ENCODE results near the gene NXPH1. TPM values are rescaled to one million over a fixed set of nuclear protein-coding genes. Genes with fewer than 3 reads are reported as not detected.

NXPH1 gene
- total RNA-seq, 1 donor from 2014 or later = not detected

- Histone ChIP-seq H3K4me3 (no peak overlapping the region), H3K9me3 (ENCODE audit: low read depth) (no peaks in the 10 kb centered on the region), H3K4me2 (no peak overlapping the region), H2AFZ (replicated peaks) (no peak overlapping the region), H3K79me2 (ENCODE audit: low read depth) (no peaks in the 10 kb centered on the region), H3F3A (ENCODE audit: low read depth) (no peaks in the 10 kb centered on the region), H3K27me3 (no peaks in the 10 kb centered on the region), H4K20me1 (ENCODE audit: low read depth) (no peaks in the 10 kb centered on the region), H3K36me3 (no peaks in the 10 kb centered on the region), H3K27ac (no peak overlapping the region), H3K4me1 (peaks cover 10% of the 10 kb centered on the region), H3K9ac (no peak overlapping the region)
- H3K27me3 Mint-ChIP-seq (ENCODE audit: insufficient read depth, low read depth) = no peaks in the 10 kb centered on the region
- no peak overlapping the region for H3K27ac Mint-ChIP-seq
- no peaks in the 10 kb centered on the region for H3K9me3 Mint-ChIP-seq
- H3K4me1 Mint-ChIP-seq = no peaks in the 10 kb centered on the region
- no peak overlapping the region for H3K4me3 Mint-ChIP-seq
- H3K36me3 Mint-ChIP-seq = no peaks in the 10 kb centered on the region
- DNase-seq (ENCODE audit: low spot score) = no peak
- no peak for TF ChIP-seq EZH2 (IDR thresholded peaks at IDR 0.05)
- no peak for TF ChIP-seq EZH2phosphoT487 (IDR thresholded peaks at IDR 0.05)
- TF ChIP-seq CTCF (IDR thresholded peaks at IDR 0.05) = no peak
Measured at GRCh38 chr7:8637322-8637721, 203.9 kb downstream of the NXPH1 start.

GRCh38 chr7:8638076-8638475 lies 204.7 kb downstream of the NXPH1 start:
- H3K4me1 Mint-ChIP-seq = no peaks in the 10 kb centered on the region
- no peak overlapping the region for H3K4me3 ChIP-seq
- no peak for DNase-seq (ENCODE audit: low spot score)
- no peak for TF ChIP-seq CTCF (IDR thresholded peaks at IDR 0.05)
- TF ChIP-seq EZH2phosphoT487 (IDR thresholded peaks at IDR 0.05) = no peak
- no peak for TF ChIP-seq EZH2 (IDR thresholded peaks at IDR 0.05)
- H3K36me3 Mint-ChIP-seq = no peaks in the 10 kb centered on the region
- H3K27me3 ChIP-seq = no peaks in the 10 kb centered on the region
- no peaks in the 10 kb centered on the region for H3K36me3 ChIP-seq
- H3K4me1 ChIP-seq = peaks cover 10% of the 10 kb centered on the region
- H3K4me2 ChIP-seq = no peak overlapping the region
- H4K20me1 ChIP-seq (ENCODE audit: low read depth) = no peaks in the 10 kb centered on the region
- no peak overlapping the region for H3K4me3 Mint-ChIP-seq
- no peaks in the 10 kb centered on the region for H3K9me3 Mint-ChIP-seq
- H3F3A ChIP-seq (ENCODE audit: low read depth) = no peaks in the 10 kb centered on the region
- no peaks in the 10 kb centered on the region for H3K79me2 ChIP-seq (ENCODE audit: low read depth)
- no peak overlapping the region for H3K27ac ChIP-seq
- H2AFZ ChIP-seq (replicated peaks) = no peak overlapping the region
- no peak overlapping the region for H3K9ac ChIP-seq
- H3K27me3 Mint-ChIP-seq (ENCODE audit: insufficient read depth, low read depth) = no peaks in the 10 kb centered on the region
- H3K9me3 ChIP-seq (ENCODE audit: low read depth) = no peaks in the 10 kb centered on the region
- H3K27ac Mint-ChIP-seq = no peak overlapping the region

- no peak overlapping the region for H3K4me3 Mint-ChIP-seq
- H3F3A ChIP-seq (ENCODE audit: low read depth) = peaks cover 5% of the 10 kb centered on the region
- H3K27me3 Mint-ChIP-seq (ENCODE audit: insufficient read depth, low read depth) = no peaks in the 10 kb centered on the region
- H3K4me2 ChIP-seq = no peak overlapping the region
- H3K9ac ChIP-seq = no peak overlapping the region
- no peaks in the 10 kb centered on the region for H3K36me3 Mint-ChIP-seq
- H3K9me3 Mint-ChIP-seq = no peaks in the 10 kb centered on the region
- H3K4me1 ChIP-seq = peaks cover 10% of the 10 kb centered on the region
- no peaks in the 10 kb centered on the region for H3K4me1 Mint-ChIP-seq
- TF ChIP-seq EZH2 (IDR thresholded peaks at IDR 0.05) (no peak), CTCF (IDR thresholded peaks at IDR 0.05) (no peak), EZH2phosphoT487 (IDR thresholded peaks at IDR 0.05) (no peak)
- no peak for DNase-seq (ENCODE audit: low spot score)
- no peaks in the 10 kb centered on the region for H4K20me1 ChIP-seq (ENCODE audit: low read depth)
- no peaks in the 10 kb centered on the region for H3K27me3 ChIP-seq
- no peaks in the 10 kb centered on the region for H3K36me3 ChIP-seq
- no peak overlapping the region for H3K4me3 ChIP-seq
- H2AFZ ChIP-seq (replicated peaks) = no peak overlapping the region
- no peak overlapping the region for H3K27ac ChIP-seq
- no peak overlapping the region for H3K27ac Mint-ChIP-seq
- H3K9me3 ChIP-seq (ENCODE audit: low read depth) = no peaks in the 10 kb centered on the region
- H3K79me2 ChIP-seq (ENCODE audit: low read depth) = no peaks in the 10 kb centered on the region
Measured at GRCh38 chr7:8639668-8640067, 206.3 kb downstream of the NXPH1 start.
